DMS53 (cell line): Measurements from ENCODE around the gene FRMD5.
"Not testable (repeated sequence)": the region's sequence is repeated elsewhere in the genome, so short reads cannot be mapped to it uniquely, and the experiment has no call there.

Source experiments
- DNase-seq: peaks from one replicate; lab custom pipeline; 2025; lab: John Stamatoyannopoulos, UW

FRMD5 gene

DNA sequence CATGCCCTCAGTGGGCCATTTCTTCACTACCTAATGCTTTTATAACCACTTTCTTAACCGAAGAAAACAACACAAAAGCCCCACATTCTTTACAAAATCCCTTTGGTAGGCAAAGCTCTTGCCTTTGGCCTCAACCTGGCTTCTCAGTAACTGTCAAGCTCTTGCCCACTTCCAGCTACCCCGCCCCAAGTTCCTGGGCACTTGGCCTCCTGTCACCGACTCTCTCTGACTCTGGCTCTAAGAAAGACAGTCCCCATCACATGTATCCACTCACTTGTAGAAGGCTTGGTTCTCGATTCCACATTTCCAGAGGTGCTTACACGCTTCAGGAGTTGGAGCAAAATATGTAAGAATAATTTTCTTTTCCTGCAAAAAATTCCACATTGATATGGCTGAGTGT, 307.2 kb downstream of the FRMD5 start:
- no peak for DNase-seq

DNA sequence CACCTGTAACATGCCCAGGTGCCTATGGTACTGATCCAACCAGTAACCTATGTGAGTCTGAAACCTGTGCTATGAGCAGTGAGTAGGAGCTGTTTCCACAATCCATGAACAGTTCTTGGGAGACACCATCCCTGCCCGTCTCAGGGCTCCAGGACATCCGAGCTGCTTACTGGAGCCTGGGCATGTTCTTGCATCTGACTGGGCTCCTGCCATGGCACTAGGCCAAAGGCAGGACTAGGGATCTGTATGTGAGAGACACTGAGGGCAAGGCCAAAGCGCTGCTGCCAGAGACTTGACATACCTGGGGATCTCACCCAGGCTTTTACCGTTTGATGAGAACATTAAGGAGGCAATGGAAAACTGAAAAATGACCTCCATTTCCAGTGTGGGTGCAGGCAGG, 308.5 kb downstream of the FRMD5 start:
- DNase-seq = no peak

DNA sequence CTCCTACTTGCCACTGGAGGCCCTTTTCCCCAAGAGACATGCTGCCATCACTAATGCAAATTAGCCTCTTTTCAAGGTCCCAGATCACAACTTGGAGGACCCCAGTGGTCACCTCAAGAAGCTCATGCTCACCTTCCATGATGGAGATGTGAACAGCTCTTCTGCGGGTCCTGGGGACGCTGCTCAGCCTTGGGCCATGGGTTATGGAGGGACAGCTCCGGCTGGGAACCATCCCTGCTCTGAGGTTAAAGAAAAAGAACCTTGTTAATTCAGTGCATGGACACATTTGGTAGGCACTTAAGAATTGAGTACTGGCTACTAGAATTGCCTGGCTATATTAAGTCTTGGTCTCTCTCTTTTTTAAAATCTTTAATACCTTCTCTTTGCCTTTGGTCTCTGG, 311.5 kb downstream of the FRMD5 start:
- no peak for DNase-seq

DNA sequence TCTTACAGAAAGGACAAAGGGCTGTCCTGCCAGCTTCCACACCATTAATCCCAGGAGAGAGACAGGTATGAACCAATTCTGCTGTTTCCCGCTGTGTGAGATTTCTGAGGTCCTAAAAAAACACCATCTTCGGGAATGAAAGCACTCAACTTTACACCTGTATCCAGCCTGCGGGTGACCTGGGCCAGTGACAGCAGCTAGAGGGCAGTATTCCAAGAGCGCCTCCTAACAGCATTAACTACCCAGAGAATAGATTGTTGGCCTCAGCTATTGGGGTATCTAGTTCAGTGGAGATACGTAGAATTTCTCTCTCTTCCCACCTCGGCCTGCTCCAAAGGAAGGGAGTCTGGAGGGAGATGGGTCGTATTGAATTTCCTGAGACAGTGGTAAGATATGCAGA, 313.1 kb downstream of the FRMD5 start:
- DNase-seq = peak; percentile 18

DNA sequence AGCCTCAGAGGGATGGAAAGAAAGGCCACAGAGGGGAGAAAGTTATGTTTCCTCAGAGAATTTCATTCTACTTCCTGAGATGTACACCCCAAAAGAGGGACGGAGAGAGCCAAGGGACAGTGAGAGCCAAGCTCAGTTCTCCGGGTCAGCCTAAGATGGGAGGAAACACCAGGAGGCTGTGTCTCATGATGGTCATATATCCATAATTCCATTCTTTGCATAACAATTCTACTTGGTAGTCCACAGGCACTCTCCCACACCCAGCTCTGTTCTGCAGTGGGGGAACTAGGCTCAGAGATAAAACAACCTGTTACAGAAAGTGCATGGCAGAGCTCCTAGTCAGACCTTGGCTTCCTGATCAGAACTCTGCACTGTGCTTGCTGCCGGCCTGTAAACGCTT, 313.8 kb downstream of the FRMD5 start:
- no peak for DNase-seq

DNA sequence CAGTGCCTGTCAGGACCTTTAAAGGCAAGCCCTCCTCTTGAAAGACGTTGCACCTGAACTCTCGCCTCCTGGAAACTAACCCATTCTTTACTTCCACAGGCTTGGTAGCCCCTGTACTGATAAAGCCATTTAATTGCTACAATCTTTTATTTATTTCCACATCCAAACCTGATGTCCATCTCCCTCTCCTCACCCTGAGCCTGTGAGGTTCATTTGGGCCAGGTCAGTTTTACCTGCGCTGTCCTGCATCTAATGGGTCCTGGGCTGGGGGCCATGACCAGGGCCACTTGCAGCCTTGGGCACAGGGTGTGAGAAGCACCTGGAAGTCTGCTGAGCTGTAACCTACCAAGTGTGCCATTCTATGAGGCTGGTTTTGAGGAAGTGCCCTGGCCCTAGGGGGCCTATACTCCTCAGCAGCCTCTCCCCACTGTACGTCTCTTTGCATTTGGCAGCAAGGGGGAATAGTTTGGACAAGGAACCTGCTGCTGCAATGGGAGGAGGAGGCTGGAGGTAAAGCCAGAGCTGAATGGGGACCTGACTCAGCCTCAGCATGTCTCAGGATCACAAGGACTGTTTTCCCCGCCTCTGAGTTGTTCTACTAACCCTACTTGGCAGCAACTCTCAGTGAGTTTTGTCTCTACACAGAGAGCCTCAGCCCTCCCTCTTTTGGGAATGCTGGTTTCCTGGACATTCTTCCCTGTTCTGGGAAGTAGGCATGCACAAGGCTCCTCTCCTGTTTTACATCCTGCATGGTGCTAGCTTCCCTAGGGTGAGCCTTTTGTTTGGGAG, 314.5 kb downstream of the FRMD5 start:
- DNase-seq = no peak

DNA sequence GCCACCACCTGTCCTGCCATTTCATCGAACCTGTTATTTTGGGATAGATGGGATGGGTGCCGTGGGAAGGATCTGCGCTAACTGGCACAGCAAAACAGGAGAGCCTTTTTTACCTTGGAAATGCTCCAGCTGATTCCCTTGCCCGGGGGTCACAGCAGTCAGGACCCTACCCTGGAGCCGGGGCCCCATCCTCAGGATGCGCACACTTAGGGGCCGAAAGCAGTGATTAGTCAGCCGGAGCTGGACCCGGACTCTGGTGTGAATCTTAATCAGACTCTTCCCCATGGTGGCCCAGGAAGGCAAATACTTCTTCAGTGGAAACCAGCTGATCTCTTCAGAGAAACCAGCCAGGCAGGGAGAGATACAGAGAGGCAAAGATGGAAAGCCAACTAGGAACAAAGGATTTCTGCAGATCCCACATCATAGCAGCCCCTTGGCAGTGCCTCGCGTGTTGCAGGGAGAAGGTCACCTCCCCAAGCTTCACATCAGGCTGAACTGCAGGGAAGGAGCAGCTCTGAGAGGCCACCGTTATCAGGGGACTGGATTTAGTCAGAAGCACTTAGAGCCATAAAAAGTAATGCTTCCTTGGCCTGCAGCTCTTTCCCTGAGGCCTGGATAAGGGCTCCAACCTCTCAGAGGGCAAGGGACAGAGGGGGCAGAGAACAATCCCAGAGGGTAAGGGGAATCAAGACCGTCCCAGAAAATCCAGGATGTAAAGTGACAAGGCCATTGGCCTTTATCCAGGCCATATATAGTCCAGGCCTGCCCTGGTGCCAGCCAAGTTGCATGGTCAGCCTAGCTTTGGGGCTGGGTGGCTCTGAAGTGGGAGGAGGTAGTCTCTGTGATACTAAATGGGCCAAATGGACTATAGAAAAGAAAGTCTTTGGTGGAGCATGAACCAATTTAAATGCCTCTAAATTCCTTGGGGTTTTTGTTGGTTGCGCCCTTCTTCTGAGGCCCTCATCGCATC, 315.4 kb downstream of the FRMD5 start:
- no peak for DNase-seq

DNA sequence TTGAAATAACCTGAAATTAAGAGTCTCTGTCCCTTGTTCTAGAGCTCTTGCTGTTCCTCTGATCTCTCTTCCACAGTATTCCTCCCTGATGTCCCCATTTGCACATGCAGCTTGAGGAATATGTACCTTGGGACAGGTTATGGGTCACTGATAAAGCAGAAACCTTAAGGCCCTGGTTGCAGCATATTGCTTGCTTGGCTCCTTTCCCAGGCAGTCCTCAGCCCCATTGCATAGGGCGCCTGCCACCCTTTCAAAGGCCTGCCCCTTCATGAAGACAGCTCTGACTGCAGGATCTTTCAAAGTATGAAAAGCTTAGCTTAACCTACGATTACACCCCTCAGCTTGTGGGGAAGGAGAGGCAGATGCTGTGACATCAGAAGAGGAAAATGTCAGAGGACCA, 316.6 kb downstream of the FRMD5 start:
- no peak for DNase-seq

DNA sequence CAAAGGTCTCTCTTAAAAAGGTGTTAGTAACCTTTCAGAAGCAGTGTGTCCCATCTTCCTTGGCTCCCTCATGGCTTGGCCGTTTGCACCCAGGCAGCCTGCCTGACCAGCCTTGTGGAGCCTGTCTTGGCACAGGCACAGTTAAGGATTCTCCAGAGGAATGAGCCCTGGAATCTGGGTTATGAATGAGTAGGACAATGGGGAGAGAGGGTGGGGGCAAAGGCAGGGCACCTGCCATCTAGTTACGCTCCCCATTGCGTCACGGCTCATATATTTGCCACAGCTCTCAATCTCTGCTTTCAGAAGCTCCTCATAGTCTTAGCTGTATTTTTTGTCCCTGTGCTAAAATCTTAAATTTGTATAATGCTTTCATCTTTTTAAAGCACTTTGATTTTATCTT, 317.7 kb downstream of the FRMD5 start:
- no peak for DNase-seq

DNA sequence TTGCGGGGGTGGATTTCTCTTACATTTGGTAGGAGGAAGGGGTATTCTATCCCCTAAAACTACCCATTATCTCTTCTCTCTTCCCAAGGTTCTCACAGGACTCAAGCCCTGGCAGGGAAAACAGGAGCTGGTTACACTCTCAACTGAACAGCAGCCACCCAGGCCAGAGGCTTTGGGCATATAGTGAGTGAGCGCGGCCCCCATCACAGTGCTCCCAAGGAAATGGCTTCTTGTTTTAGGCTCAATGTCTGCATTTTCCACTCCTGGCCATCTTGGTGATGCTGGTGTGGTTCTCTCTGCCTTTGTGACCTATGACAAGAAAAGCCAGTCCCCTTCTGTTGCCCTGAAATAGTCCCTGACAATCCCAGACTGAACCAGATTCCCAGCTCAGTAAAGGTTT, 318.2 kb downstream of the FRMD5 start:
- DNase-seq = no peak

DNA sequence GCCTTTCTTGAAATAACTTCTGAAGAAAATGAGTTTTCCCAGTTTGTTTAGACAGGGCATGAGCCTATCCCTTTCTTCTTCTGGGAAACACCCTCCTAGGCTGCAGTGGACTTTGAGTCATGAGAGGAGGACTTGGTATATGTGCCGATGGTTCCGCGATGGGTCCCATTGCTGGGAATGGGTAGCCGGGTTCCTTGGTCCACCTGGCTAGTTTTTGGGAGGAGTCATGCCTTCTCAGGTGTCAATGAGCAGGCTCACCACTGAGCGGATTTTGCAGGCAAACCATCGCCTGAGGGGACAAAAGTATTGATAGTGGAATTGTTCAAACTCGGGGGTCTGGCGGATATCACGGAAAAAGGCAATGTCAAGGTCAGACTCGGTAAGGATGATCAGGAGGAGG, 321.4 kb downstream of the FRMD5 start:
- DNase-seq = no peak

DNA sequence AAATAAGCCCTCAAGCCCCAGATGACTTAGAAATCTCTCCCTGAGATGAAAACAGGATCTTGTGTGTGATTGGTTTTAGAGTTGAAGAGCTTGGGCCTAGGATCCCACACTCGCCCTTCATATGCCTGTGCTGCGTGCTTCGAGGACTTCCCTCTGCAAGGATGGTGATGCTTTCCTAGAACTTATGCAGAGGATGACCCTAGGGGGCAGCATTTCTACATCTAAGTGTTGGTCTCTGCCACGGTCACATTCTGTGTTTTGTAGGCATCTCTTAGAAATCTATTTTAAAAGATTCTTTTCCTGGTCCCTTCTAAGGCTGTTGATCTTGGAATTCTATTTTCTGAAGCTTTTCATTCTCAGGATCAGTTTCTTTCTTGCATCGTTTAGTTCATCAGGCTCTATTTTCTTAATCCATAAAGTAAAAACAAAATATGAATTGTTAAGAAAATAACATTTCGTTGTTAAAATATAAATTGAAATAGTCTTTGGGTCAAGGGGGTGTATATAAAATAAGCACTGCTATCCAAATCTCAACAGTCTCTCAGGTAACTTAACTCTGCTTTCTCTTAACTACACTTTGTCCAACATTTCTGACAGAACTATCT, 322.6 kb downstream of the FRMD5 start:
- DNase-seq = peak; percentile 75

DNA sequence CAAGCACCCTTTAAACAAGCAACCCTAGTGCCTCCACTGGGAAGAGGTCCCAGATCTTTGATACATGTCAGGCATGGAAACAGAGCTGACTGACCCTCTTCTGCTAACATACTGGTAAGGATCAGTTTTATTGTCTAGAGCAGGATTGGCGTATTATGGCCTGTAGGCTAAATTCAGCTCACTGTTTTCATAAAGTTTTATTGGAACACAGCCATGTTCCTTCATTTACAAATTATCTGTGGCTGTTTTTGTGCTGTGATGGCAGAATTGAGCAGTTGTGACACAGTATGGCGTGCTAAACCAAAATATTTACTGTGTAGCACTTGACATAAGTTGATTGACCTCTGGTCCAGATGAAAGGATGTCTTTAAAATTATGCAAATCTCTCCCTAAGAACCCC, 323.2 kb downstream of the FRMD5 start:
- DNase-seq = no peak

DNA sequence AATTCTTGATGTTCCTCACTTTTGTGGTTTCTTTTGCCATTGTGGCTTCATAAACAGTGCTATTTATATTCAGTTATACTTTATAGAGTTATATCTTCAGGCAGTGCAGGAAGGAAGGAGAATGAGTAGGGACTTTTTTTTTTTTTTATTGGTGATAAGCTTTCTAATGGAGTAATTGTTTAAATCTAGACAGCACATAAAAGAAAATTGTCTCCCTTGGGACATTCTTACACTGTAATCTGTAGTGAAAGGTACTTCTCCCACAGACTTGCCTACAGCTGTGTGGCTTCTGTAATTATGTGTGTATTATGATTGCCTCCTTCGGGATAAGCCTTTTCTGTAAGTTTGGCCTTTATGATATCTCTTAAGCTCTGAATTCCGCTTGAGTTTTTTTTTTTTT, 326.7 kb downstream of the FRMD5 start:
- no peak for DNase-seq

DNA sequence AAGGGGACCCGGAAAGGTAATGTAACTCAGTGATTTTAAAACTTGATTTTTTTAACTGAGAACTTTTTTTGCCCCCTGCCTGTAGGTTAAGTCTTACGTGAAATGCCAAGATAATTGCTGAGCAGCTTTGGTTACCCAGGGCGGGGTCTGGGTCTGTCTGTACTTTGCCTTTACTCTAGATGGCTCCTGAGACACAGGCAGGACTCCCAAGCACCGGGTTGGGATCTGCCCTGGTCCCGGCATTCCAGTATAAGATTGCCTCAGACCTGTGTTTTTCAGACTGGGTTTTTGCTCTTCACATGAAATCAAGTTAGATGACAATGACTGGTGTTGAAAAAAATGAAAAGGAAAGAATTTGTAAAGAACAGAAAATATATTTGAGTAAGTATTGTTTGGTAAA, 328.0 kb downstream of the FRMD5 start:
- no peak for DNase-seq

DNA sequence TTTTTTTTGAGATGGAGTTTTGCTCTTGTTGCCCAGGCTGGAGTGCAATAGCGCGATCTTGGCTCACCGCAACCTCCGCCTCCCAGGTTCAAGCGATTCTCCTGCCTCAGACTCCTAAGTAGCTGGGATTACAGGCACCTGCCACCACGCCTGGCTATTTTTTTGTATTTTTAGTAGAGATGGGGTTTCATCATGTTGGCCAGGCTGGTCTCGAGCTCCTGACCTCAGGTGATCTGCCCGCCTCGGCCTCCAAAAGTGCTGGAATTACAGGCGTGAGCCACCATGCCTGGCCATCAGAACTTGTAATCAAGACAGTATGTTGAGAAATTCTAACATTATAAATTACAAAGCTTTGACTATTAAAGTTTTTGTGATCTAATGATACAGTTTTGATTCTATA, 328.4 kb downstream of the FRMD5 start:
- DNase-seq = not testable (repeated sequence)

DNA sequence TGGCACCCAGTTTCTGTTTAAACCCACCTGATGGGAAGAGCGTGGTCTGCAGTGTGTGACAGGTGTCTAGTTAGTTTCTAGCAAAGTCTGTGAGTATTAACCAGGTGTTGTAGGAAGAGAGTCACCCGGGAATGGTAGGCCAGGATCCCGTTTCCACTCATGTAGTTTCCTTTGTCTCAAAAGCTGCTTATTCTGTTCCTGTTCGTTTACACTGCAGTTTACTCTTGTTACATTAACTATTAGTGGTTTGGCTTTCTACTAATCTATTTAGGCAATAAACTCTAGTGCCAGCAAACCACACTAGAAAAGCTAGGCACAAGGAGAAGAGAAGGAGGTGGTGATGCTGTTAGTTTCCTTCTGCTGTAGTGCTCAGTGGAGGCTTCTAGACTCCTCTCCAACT, 335.5 kb downstream of the FRMD5 start:
- DNase-seq = no peak

DNA sequence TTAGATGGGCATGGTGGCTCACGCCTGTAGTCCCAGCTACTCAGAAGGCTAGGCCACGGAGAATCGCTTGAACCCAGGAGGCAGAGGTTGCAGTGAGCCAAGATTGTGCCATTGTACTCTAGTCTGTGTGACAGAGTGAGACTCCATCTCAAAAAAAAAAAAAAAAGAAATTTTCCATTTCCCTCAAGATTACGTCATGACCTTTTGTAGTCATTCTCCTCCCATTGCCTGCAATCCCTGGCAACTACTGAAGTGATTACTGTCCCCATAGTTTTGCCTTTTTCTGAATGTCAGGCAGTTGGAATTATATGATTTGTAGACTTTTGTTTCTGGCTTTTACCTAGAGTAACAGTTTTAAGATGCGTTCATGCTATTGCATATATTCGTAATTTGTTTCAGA, 340.3 kb downstream of the FRMD5 start:
- no peak for DNase-seq

DNA sequence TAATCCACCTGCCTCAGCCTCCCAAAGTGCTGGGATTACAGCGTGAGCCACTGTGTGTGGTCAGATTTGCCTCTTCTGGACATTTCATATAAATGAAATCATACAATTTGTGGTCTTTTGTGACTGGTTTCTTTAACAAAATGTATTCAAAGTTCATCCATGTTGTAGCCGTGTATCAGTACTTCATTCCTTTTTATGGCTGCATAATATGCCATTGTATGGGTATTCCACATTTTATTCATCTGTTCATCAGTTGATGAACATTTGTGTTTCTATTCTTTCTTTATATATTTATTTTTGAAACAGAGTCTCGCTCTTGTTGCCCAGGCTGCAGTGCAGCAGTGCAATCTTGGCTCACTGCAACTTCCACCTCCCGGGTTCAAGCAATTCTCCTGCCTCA, 342.5 kb downstream of the FRMD5 start:
- no peak for DNase-seq

DNA sequence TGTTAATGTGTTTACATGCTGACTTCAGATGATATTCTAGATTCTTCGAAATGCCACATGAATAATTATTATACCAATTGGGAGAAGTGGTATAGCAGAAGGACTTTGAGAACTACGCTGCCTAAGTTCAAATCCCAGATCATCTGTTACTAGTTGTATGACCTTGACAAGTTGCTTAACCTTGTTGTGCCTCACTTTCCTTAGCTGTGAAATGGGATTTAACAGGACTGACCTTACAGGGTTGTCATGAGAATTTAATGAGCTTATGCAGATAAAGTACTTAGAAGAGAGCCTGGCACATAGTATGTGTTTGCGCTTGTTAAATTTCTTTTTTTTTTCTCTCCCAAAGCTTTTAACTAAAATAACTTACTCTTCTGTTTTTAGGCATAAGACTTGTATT, 343.8 kb downstream of the FRMD5 start:
- no peak for DNase-seq

DNA sequence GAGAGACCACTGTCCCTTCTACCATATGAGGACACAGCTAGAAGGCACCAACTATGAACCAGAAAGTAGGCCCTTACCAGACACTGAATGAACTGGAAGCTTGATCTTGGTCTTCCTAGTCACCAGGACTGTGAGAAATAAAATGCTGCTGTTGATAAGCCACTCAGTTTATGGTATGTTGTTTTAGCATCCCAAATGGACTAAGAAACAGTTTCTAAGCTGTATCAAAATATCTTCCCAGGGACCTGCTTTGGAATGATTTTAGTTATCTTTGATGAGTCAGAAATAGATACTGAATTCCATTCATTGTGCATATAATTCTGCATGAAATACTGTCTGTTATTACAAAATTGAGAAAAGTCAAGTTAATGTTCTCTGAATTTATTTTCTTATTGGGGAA, 349.6 kb downstream of the FRMD5 start:
- no peak for DNase-seq

DNA sequence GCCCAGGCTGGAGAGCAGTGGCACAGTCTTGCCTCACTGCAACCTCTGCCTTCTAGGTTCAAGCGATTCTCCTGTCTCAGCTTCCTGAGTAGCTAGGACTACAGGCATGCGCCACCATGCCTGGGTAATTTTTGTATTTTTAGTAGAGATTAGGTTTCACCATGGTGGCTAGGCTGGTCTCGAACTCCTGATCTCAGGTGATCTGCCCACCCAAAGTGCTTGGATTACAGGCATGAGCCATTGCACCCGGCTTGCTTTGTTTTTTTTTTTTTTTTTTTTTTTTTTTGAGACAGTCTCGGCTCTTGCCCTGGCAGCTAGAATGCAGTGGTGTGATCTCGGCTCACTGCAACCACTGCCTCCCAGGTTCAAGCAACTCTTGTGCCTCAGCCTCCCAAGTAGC, 362.6 kb downstream of the FRMD5 start:
- not testable (repeated sequence) for DNase-seq

DNA sequence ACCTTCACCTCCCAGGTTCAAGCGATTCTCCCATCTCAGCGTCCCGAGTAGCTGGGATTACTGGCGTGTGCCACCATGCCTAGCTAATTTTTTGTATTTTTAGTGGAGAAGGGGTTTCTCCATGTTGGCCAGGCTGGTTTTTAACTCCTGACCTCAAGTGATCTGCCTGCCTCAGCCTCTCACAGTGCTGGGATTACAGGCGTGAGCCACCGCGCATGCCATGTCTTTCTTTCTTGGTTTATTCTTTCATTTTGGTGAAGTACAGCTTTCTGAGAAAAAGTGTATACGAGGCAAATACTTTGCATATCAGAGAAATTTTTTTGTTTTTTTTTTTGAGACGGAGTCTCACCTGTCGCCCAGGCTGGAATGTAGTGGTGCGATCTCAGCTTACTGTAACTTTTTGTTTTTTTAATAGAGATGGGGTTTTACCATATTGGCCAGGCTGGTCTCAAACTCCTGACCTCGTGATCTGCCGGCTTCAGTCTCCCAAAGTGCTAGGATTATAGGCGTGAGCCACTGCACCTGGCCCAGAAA, 363.5 kb downstream of the FRMD5 start:
- DNase-seq = not testable (repeated sequence)
